Hair follicular keratinocyte (primary cell): ENCODE results near the gene SCG2. TPM values are rescaled to one million over a fixed set of nuclear protein-coding genes. Genes with fewer than 3 reads are reported as not detected.

Experiments
- total RNA-seq: library from RNA; depleted of rRNA; stranded (reverse); fragments of >200 nt; gene quantifications from 2 replicates; pipeline ENCODE4 v1.2.3, GENCODE V29; 2015

The SCG2 gene, protein sequence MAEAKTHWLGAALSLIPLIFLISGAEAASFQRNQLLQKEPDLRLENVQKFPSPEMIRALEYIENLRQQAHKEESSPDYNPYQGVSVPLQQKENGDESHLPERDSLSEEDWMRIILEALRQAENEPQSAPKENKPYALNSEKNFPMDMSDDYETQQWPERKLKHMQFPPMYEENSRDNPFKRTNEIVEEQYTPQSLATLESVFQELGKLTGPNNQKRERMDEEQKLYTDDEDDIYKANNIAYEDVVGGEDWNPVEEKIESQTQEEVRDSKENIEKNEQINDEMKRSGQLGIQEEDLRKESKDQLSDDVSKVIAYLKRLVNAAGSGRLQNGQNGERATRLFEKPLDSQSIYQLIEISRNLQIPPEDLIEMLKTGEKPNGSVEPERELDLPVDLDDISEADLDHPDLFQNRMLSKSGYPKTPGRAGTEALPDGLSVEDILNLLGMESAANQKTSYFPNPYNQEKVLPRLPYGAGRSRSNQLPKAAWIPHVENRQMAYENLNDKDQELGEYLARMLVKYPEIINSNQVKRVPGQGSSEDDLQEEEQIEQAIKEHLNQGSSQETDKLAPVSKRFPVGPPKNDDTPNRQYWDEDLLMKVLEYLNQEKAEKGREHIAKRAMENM
- total RNA-seq, result not detected in 2 replicates

DNA sequence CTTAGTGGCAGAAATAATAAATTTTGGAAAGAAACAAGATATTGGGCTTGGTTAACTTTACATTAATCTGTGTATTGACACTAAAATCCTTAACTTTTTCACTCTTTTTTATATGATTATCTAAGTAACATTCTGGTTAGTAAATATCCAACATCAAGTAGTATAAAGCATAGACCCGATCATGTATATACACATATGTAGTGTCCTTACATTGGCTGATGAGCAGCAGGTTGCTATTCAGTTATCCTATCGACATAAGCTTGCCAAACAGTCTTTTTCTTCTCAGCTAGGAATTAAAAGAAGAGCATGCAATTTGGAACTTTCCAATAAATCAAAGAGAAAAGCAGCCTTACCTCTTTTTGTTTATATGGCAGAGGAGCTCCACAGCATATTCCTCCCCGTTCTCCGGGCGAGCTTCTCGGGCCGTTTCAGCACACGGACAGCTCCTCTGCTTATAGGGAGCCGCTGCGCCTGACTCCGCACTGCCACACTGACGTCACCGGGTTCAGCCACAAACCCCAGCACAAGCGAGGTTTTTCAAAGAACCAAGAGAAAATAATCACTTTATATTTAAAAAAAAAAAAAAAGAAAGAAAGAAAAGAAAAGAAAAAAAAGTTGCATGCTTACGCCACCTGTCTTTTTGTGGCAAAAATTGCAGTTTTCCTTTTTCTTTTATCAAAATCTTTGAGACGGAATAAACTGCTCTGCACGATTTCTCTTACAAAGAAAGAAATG, at the start of gene SCG2:
Gene SCG2 (minus strand): TSS at position 430 of the 735 bp plus-strand sequence. CDS start 3,079 bp downstream, outside the sequence.

Other genes starting within 250 kb of the SCG2 start
- 16.3 and 19.0 TPM in 2 replicates for gene AP1S3, start 235.2 kb upstream of the SCG2 start, total RNA-seq